ENCODE measurements around the gene RASSF8. TPM values are rescaled to one million over a fixed set of nuclear protein-coding genes. Genes with fewer than 3 reads are reported as not detected.

Gene RASSF8
- total and polyA plus RNA-seq, 2 experiments from 2014 or later: 11.5 to 30.6 TPM

DNA sequence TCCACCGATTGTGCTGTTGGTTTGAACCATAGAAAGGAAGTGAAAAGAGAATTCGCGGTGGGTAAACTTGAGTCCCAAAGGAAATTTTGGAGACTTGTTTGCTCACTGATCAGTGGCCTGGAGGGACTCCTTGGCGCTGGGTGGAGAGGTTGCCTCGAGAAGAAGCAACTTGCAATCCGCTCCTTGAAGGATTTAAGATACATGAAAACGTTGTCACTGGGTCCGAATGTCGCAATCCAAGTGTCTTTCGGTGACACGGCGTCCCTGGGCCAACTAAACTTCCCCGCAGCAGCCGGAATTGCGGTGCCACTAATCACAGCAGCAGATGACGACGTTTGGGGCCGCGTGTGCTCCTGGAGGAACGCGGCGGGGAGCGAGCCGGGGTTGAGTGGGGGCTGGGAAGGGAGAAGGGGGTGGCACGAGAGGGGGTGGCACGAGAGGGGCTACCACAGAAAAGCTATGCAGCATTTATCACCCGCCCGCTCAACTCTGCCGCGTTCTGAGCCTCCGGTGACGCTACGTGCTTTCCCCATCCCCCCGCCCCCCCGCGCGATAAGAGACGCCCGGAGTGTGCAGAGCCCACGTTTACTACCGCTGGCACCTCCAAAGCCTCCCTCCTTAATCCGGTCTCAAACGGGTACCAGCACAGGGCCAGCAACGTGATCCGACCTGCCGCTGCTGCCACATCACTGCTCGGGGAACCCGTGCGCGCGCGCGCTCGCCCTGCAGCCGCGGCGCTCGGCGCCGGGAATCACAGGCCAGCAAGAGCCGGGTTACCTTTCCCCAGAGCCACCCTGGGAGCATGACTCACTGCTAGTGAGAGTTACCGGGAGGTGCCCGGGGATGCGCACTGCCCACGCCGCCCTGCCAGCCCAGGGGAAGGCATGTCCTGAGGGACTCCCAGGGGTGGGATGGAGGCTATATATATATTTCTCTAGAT lies 167.2 kb downstream of the RASSF8 start:
- Mint-ChIP-seq H3K4me1 (peaks cover 44% of the 10 kb centered on the region), H3K27me3 (ENCODE audit: insufficient read depth, low read depth, poor library complexity) (peaks cover 80% of the 10 kb centered on the region), H3K27ac (no peak overlapping the region), H3K36me3 (ENCODE audit: low read depth) (no peaks in the 10 kb centered on the region), H3K4me3 (peak overlapping the region; percentile 86), H3K9me3 (peaks cover 2% of the 10 kb centered on the region; the same call in 1 of the 3 replicates)
- Histone ChIP-seq H3K27me3 (ENCODE audit: insufficient read depth) (peaks cover 94% of the 10 kb centered on the region), H2AFZ (peak overlapping the region; percentile 98), H3K4me2 (peak overlapping the region; percentile 99), H3K9me2 (ENCODE audit: insufficient read depth) (no peaks in the 10 kb centered on the region), H3K4me1 (ENCODE audit: insufficient read depth) (peaks cover 37% of the 10 kb centered on the region), H4K20me1 (replicated peaks; ENCODE audit: insufficient read depth) (0 out of 2 replicates have a peak, but pooled peaks cover 4% of the 10 kb centered on the region), H3K4me3 (peak overlapping the region; percentile 90), H3F3A (replicated peaks; ENCODE audit: low read depth) (peaks cover 13% of the 10 kb centered on the region; the same call in 1 of the 2 replicates), H3K36me3 (ENCODE audit: insufficient read depth) (no peaks in the 10 kb centered on the region), H3K27ac (ENCODE audit: low read depth) (no peak overlapping the region), H3K79me2 (replicated peaks; ENCODE audit: insufficient read depth) (no peaks in the 10 kb centered on the region)
- TF ChIP-seq NANOG (IDR thresholded peaks at IDR 0.05; ENCODE audit: borderline replicate concordance) (no peak), CREB1 (CRISPR knock-in tag; IDR thresholded peaks at IDR 0.05; ENCODE audit: low read depth) (no peak), ZNF462 (CRISPR knock-in tag; IDR thresholded peaks at IDR 0.05) (no peak), EZH2 (IDR thresholded peaks at IDR 0.05; ENCODE audit: low read depth, unreplicated experiment) (peak; percentile 47)
- TF ChIP-seq, protein P1, sequence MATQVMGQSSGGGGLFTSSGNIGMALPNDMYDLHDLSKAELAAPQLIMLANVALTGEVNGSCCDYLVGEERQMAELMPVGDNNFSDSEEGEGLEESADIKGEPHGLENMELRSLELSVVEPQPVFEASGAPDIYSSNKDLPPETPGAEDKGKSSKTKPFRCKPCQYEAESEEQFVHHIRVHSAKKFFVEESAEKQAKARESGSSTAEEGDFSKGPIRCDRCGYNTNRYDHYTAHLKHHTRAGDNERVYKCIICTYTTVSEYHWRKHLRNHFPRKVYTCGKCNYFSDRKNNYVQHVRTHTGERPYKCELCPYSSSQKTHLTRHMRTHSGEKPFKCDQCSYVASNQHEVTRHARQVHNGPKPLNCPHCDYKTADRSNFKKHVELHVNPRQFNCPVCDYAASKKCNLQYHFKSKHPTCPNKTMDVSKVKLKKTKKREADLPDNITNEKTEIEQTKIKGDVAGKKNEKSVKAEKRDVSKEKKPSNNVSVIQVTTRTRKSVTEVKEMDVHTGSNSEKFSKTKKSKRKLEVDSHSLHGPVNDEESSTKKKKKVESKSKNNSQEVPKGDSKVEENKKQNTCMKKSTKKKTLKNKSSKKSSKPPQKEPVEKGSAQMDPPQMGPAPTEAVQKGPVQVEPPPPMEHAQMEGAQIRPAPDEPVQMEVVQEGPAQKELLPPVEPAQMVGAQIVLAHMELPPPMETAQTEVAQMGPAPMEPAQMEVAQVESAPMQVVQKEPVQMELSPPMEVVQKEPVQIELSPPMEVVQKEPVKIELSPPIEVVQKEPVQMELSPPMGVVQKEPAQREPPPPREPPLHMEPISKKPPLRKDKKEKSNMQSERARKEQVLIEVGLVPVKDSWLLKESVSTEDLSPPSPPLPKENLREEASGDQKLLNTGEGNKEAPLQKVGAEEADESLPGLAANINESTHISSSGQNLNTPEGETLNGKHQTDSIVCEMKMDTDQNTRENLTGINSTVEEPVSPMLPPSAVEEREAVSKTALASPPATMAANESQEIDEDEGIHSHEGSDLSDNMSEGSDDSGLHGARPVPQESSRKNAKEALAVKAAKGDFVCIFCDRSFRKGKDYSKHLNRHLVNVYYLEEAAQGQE (IDR thresholded peaks at IDR 0.05; ENCODE audit: unreplicated experiment): no peak
- DNase-seq (ENCODE audit: low spot score) (peak; percentile 82), ATAC-seq (peak; percentile 72)
